NCI-H1417 treated with DMSO at 0.1 percent for 48 hours (cell line): ENCODE results near the gene STRIP1.
"Not testable (repeated sequence)": the region's sequence is repeated elsewhere in the genome, so short reads cannot be mapped to it uniquely, and the experiment has no call there.

Source experiments
- DNase-seq: peaks from one replicate; lab custom pipeline; 2025; lab: John Stamatoyannopoulos, UW

The STRIP1 gene

GRCh38 chr1:110070671-110071242 is 36.3 kb downstream of the STRIP1 start, which contains the start of gene ALX3:
TSS of gene ALX3 (minus strand) at chr1:110070672. CDS start at chr1:110070612, 60 bp downstream.
- no peak for DNase-seq

DNA sequence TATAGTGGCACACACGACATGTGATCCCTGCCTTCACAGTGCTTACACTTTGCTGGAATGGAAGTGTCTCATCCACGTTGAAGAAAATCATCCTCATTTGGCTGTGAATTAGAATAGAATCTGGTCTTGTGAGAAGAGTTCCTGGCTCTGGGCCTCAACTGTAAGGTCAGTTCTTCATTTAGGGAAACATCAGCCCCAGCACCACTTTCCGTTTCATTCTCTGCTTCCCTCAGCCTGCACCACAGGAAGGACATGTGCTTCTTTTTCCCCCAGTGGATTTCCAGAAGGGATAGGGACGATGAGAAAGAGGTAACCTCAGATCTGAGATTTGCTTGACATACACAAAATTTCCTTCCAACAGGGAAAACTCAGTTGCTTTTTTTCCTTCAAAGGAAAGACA is 39.7 kb downstream of the STRIP1 start:
- DNase-seq: no peak

DNA sequence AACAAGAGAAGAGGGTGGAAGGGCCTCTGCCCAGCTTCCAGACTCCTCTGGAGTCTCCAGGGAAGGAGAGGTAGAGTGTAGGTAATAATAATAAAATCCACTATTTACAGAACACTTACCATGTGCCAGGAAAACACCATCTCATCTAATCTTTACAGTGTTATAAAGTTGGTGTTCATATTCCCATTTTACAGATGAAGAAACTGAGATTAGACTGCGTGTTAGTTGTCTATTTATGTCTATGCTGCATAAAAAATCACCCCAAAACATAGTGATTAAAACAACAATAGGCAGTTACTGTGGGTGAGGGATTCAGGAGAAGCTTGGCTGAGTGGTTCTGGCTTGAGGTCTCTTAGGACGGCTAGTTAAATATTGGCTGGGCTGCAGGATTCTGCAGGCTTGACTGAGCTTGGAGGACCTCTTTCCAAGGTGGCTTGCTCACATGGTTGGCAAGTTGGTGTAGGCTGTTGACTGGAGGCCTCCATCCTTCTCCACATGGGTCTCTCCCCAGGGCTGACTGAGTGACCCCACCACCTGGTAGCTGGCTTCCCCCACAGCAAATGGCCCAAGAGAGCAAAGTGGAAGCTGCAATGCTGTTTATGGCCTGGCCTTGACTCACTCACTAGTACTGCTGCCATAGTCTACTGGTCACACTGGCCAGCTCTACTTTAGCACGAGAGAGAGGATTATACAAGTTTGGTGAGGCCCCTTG is 42.5 kb downstream of the STRIP1 start:
- no peak for DNase-seq

- DNase-seq: not testable (repeated sequence)
These were observed 45.6 kb downstream of the STRIP1 start for GRCh38 chr1:110079995-110080394.

GRCh38 chr1:110081061-110081460 is 46.6 kb downstream of the STRIP1 start:
- DNase-seq: no peak

GRCh38 chr1:110082477-110082876 is 48.1 kb downstream of the STRIP1 start:
- no peak for DNase-seq

DNA sequence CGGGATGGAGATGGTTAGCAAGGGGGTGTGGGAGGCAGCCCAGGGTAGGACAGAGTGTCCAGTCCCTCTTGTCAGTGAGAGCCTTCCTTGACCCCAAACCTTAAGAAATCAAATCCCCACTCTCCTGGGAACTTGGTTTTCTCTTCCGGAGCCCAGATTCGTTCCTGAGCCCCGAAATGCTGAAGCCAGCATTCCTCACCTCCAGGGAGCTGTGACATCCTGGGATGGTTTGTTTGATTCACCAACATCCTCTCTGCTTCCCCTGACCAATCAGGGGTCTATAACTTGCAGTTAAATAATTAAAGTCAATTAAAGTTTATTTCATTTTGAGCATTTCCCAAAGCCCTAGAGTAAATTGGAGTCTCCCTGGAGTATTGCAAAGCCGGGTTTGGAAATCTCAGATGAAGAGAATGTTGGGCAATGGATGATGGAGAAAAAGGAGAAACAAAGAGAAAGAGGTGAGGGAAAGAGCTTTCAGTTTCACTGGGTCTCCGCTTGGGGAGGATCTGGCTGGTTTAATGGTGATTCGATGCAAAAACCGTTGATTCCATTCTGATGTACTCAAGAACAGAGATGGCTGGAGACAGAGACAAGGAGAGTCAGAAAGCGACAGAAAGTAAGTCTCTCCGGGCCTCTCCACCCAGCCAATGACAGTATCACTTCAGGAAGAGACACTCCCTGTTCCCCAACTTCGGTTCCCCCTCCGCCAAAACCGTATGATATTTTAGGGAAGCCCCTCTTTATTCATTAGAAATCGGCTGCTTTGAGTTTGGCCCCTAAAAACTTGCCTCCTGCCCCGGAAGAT is 48.8 kb downstream of the STRIP1 start:
- DNase-seq: no peak

DNA sequence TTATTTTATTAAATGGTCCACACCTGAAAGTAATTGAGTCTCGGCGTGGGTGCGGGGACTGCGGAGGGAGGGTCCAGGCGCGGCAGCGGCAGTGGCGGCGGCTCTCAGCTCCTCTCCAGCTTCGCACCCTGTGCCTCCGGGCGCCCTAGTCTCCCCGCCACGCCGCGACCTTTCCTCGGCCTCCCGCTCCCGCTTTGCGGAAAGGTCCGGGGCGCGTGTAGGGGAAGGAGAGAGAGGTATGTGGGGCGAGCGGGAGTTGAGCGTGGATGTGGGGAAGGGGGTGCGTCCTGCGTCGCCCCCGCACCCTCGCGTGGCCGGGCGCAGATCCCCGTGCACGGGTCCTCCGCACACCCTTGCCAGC is 49.4 kb downstream of the STRIP1 start:
- DNase-seq: no peak

DNA sequence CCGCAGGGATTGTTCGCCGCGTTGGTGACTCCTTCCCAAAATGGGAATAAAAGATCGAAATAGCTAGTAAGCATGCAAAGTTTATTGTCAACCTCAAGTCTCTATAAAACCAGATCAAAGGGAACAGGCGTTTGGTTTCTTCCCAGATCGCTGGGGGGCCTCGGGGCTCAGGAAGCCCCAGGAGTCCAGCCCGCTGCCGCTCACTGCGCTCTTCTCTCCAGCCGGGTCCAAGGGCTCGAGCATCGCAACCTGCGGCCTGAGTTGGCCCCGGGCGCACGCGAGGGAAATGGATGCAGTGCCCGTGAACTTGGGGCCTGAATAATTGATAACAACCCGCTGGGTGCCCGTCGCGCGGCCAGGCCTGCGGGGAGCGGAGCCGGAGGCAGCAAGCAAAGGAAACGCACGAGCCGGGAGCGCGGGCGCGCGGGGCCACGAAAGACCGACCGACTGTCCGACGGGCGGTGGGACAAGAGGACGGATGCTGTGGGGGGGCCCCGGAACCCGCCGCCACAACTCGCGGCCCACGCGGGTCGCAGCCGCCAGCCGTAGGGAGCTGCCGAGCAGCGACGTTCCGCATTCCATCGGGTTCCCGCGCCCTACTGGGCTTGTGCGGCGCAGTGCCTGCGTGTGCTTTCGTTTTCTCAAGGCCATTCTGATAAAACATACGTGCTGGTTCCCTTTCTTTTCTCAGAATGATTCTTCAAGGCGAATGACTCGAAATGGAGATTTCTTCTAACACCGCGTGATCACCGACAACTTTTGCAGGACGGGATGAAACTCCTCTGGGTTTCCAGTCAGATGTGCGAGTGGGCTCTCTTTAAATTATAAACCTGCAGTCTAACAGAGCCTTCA is 50.0 kb downstream of the STRIP1 start:
- DNase-seq: no peak

DNA sequence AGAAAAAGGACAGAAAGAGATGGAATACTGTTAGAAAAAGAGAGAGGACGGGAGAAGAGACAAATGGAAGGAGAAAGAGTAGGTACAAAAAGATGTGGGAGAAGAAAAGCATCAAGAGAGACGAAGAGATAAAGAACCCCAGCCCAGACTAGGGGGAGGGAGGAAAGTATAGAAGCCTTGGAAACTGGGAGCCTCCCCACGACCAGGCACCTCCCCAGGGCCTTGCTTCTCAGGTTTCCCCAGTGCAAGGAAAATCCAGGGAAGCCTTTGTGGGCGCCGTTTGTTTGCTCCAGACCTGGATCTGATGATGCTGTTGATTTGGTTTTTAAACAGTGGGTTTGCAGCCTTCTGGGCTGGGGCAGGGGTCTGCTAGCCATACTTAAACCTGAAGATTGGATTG is 51.2 kb downstream of the STRIP1 start:
- no peak for DNase-seq

GRCh38 chr1:110086961-110087360 is 52.5 kb downstream of the STRIP1 start:
- no peak for DNase-seq

DNA sequence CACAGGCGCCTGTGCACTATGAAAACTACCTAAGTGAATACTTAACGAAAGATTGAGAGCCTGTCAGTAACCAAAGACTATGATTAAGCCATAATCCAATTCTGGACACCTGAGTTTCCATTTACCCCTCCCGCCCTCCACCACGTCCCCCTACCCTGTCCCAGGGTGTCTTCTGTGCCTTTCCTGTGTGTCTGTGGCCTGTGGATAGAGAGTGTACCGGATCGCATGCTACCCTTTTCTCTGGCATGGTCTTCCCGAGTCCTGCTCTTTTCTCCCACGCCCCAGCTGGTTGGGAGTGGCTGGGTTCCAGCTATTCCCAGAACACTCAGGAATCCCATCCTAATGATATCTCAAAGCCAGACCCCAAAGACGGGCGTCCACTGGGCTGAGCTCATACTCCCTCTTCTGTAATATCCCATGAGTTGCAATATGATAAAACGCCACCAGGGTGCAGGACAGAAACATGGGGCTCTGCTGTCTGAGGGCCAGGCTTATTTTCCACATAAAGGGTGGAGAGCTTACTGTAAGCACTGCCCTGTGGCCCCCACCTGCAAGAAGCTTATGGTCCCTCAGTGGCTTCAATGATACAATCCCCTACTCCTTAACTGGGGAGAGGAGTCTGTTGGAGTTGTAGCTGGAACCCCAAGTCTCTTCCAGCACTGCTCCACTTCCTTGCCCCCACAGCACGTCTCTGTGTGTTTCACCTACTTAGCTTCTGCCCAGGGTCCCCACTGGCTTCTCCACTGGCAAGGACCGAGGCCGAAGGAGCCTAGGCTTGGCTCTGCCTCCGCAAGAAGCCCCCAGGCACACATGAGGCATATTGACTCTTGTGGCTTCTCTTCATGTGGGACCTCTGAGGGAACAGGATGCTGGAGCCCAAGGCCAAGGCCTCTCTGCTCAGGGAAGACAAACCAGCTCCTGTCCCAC is 53.7 kb downstream of the STRIP1 start:
- DNase-seq: no peak

- no peak for DNase-seq
These were observed 54.4 kb downstream of the STRIP1 start for GRCh38 chr1:110088739-110089316.

DNA sequence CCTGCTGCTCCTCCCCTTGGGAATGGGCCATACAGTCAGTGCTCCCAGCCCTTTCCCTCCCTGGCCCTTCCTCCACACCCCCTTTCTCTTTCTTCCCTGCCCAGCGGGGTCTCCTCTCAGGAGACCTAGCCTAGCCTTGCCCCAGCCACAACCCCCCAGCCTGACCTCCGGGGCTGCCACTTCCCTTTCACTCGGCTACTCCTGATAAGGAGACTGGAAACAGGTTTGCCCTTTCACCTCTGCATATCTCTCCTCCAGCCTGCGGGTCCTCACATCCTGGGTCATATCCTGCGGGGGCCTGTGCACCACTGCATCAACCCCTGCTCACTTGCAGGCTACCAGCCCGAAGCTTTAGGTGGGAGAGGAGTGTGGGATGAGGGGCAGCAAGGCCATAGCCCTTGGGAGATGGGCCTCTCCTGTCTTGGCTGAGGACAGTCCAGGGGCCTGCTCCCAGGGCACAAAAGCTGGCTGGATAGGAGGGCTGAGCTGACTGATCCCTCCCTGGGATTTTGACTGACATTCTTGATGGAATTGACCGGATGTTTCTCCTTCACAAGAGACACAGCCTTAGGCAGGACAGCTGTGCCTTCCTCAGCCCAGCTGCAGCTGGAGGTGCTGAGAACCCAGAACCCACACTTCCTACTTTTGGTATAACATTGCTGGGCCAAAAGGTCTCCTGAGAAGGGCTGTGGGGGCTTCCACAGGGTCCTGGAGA is 55.3 kb downstream of the STRIP1 start:
- DNase-seq: no peak

- DNase-seq: no peak
These were observed 57.0 kb downstream of the STRIP1 start for GRCh38 chr1:110091381-110091780.

GRCh38 chr1:110091791-110092190 is 57.4 kb downstream of the STRIP1 start:
- DNase-seq: no peak

GRCh38 chr1:110092991-110093390 is 58.6 kb downstream of the STRIP1 start:
- DNase-seq: no peak

GRCh38 chr1:110094931-110095654 is 60.7 kb downstream of the STRIP1 start:
- no peak for DNase-seq

- no peak for DNase-seq
These were observed 63.2 kb downstream of the STRIP1 start for GRCh38 chr1:110097507-110098221.
